Measurements from ENCODE around the gene MYO7B.
A peak's percentile ranks its signal among the peaks of the same experiment; 100 is the strongest.

The MYO7B gene

DNA sequence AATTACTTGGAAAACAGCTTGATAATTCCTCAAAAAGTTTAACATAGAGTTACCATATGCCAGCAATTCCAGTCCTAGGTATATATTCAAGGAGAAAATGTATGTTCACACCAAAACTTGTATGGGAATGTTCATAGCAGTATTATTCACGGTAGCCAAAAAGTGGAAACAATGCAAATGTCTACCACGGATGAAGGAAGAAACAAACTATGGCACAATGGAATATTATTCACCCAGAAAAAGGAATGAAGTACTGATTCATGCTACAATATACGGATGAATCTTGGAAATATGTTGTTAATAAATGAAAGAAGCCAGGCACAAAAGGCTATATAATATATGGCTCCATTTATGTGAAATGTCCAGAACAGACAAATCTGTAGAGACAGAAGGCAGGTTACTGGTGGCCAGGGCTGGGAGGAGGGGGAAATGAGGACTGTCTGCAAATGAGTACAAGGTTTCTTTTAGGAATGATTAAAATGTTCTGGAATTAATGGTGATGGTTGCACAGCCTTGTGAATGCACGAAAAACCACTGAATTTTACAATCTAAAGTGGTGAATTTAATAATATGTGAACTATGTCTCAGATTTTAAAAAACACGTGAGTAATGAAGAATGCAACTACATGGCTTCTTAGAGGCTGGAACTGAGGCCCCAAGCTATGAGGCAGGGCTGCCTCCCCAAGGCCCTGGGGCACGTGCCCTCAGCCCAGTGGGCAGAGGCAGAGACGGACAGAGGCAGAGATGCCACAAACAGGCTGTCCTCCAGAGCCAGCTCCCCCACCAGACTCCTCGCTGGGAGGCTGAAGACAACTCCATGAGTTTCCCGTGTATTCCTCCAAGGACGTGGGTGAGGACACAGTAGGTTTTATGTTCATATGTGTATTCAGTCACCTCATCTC, 134.8 kb downstream of the MYO7B start:
- no peak for DNase-seq

DNA sequence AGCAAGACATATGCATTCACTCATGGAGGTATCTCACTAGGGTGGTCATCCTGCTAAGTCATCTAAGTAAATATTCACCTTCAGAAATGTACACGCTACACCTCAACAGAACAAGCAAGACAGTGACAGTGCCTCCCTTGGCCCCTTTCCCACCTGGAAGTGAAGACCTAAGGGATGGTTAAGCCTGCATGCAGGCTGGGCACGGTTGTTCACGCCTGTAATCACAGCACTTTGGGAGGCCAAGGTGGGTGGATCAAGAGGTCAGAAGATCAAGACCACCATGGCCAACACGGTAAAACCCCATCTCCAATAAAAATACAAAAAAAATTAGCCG, 135.4 kb downstream of the MYO7B start:
- DNase-seq, result no peak

DNA sequence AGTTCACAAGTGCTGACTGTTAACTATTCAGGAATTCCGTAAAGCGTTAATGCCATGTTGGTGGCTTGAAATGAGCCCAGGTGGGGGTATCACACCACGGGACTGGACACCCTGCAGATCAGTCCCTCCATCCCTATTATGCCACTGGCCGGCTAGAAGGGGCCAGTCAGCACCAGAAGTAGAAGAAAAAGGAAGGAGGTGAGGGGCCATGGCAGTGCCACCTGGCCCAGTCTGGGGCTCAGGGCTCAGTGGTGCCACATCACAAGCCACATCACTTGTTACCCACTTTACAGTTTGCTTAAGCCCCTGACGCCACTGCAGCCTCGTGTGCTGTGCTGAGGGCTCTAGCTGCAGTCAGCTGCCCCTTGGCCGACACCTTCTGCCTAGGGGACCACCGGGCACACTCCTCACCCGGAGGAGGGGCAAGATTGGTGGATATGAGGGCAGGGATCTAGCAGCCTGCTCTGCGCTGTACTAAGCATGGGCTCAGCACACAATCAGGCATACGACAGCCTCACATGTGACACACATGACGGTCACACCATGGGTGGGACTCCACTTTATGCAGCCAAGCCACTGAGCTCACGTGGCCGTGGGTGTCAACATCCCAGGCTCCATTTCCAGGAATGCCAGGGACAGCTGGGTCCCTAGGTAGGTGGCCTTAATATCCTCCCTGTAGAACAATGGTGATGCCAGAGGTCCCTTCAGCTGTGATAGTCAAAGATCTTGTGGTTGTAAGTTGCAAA, 136.2 kb downstream of the MYO7B start:
- no peak for DNase-seq

DNA sequence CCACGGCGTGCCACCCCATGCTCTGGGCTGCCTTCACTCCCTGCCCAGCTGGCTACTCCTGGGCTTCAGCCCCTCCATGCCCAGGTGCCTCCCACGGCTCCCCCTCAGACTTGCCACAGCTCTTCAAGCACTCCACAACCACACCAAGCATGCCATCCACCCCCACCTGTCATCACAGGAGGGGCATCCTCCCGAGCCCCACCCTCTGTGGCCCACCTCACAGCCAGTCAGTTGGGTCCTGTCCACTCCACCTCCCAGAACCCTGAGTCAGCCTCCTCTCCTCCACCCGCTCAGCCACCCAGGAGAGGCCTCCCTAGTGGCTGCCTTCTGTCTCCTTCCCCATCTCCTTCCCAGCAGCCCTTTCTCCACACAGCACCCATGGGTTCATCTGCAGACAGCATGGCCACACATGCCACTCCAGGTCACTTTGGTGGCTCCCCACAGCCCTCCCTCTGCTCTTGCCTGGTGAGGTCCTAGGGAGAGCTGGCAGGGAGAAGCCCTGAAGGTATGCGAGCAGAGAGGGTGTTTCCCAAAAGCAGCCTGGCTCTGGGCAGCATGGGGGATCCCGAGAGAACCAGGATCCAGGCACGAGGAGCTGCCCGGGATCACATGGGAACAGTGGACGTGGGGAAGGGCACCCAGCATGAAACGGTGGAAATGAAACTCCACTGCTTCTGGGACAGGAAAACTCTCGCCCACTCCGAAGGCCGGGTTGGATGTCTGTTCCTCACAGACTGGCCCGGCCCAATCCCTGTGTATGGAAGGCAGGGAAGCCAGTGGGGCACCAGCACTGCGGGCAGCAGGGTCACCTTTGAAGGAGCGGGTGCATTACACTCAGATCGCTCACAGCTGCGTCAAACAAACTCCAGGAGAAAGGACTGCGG, 137.1 kb downstream of the MYO7B start:
- no peak for DNase-seq

DNA sequence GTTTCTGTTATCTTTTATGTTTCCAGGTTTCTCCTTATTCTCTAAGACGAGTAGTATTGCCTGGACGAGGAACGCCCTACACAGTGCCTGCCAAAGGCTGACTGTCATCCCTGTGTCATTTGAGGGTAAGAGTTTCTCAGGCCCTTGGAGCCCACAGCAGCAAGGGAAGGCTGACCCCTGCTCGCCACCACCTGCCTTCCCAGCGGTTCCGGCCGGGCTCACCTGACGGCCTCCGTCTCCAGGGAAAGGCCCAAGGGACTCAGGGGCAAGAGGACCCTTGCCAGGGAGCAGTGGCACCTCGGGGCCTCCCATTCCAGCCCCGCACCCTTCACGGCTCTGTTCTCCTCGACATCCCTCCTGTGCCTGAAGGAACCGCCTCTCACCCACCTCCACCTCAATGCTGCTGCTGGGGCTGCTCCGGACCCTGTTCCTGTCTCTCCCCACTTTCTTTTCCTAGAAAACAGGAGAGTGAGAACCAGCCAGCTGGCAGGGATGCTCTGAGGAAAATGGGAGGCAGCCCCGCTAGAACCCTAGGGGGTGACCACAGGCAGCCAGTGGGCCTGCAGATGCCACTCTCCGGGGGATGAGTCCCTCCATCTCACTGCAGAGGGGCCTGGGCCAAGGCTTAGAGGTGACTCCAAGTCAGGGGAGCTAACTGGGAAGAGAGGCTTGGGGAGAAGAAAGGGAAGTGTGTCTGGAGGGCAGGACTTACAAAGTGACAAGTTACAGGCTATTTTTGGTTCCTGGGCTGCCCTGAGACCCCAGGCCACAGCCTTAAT, 138.0 kb downstream of the MYO7B start:
- no peak for DNase-seq

DNA sequence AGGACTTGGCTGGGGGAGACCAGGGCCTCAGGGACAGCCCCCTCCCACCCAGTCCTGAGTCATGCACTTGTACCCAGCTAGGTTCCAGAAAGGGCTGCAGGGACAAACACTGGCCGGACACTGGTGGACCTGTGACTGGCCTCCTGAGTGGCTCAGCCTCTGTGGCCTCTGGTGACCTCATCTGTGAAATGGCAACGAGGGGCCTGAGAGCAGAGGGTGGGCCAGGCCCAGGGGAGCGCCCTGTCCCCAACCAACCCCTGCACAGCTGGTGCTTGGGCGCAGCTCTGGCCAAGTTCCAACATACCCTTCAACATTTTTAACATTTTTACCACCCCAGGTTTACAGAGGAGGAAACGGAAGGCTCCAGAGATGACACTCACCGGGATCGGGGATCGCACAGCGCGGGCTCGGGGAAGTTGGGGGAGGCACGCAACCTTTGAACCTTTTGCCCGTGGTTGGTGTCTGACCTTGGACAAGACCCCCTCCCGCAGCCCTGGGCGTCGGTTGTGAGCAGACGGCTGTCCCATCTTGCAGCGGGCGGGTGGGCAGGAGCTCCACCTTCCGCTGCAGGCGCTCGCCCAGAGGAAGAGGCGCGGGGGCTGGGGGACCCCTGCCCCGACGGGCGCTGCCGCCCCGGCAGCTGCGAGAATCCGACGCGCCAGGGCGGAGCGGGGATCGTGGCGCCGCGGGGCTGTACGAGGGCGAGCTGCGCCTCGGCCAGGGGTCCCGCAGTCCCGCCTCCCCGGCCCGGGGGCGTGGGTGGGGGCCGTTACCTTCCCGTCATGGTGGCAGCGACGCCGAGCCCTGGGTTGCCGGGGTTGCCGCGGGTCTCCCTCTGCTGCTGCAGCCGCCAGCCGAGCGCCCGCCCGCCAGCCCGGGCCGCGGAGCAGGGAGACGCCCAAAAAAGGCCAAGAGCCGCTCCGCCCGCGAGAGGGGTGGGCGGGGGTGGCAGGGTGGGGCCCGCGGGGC, 139.0 kb downstream of the MYO7B start:
- DNase-seq, result no peak

DNA sequence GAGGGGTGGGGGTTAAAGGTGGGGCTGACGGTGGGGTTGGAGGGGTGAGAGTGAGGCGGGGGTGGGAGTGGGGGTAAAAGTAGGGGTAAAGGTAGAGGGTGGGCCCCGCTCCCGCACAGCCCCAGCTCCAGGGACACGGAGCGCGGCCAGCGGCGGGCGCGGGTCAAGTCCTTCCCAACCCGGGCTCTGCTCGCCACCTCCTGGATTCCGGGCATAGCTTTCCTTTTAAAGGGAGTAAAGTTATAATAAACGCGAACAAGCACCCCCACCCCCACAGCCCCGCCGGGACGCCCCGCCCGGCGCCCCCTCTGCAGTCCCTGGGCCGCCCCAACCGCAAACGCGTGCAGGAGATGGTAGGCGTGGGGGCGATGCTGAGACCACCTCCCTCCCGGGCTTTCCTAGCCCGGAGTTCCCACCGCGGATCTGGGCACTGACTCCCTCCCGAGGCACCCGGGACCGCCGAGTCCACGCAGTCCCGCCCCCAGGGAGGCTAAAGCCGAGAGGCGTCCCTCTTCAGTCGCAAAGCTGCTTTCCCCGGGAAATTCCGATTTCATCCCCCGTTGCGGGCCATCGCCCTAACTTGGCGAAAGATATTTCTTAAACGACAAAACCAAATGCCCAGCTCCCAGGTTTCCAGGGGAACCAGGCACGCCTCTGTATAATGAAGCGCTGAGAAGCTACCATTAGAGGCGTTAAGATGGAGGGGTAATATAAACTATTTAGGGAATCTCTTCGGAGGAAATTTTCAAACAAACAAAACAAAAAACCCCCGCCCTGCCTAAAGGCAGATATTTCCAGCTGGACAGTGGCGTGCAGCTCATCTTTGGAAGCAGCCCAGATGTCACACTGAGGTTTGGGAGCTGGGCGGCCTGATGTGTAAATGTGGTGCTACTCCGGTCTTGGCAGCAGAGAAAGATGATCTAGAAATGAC, 140.1 kb downstream of the MYO7B start, which contains the start of gene LIMS2:
Gene LIMS2, minus strand, starts transcription at position 200 of the 931 bp plus-strand sequence. CDS start 506 bp downstream, outside the sequence.
- no peak for DNase-seq

DNA sequence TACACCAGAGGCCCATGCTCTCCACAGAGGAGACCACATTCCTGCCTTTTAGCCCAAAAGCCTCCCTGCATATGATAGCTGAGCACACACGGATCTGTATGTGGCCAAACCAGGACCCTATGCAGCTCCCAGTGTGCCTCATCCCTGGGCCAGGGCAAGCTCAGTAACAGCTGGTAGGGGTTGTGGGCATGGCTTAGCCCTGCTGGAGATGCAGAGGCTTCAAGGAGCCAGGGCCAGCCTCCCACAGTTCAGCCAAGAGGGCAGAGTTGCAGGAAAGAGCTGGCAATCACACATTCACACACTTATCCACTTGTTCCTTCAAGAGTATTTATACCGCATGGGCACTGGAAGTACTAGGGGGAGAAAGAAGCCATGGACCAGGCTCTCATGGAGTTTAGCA, 141.4 kb downstream of the MYO7B start:
- DNase-seq, result no peak

DNA sequence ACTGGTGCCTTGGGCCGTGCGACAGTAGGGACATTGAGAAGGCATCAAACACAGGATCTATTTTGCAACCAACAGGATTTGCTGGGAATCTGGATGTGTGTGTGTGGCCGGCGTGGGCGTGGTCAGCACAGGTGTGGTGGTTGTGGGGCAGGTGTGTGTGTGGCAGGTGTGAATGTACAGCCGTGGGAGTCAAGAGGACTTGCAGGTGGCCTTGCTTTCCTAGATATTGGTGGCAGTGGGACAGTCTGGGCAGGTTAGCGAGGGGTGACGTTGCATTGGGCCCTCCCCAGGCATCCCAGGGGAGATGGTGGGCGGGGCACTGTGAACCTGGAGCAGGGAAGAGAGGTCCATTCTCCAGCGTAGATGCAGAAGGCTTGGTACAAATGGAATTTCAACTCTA, 143.0 kb downstream of the MYO7B start:
- no peak for DNase-seq

DNA sequence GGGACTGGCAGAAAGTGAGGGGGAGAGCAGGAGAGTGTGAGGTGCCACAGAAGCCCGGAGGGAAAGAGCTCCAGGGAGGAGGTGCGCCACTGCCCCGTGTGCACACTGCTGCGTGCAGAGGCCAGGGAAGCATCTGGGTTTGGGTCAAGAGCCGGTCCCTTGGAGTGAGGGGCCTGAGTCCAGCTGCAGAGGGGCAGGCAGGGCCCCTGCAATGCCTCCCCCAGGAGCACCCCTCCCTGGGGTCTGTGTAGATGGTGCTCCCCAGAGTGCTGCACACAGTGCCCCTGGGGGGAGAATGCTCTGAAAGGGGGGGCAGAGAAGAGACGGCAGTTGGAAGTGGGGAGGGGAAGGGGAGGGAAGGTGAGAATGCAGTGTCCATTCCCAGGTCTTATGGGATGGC, 143.5 kb downstream of the MYO7B start:
- no peak for DNase-seq

DNA sequence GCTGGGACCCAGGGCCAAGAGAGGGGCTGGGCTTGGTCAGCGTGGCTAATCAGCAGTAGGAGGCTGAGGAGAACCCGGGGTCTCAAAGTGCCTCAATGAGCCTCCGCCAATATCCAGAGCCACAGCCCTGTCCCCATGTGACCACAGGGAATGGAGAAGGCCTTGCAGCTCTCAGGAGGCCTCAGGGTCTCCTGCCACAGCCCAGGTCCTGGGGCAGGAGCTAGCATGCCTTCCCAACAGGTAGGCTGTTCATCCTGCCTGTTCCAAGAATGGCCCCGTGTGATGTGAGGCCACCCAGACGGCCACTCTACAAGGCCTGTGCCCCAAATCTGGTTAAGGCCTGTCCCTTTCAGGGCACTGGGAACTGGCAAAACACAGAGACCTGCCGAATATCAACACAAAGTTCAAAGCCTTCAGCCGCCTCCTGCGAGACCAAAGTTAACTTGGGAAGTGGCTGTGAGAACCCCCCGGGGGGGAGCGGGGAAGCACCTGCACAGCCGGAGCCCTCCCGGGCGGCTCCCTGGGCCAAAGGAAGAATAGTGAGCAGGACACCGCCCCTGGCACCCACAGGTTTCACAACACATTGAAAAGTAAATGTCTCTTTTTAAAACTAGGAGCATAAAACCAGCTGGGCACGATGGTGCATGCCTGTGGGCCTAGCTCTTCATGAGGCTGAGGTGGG, 144.3 kb downstream of the MYO7B start:
- no peak for DNase-seq

DNA sequence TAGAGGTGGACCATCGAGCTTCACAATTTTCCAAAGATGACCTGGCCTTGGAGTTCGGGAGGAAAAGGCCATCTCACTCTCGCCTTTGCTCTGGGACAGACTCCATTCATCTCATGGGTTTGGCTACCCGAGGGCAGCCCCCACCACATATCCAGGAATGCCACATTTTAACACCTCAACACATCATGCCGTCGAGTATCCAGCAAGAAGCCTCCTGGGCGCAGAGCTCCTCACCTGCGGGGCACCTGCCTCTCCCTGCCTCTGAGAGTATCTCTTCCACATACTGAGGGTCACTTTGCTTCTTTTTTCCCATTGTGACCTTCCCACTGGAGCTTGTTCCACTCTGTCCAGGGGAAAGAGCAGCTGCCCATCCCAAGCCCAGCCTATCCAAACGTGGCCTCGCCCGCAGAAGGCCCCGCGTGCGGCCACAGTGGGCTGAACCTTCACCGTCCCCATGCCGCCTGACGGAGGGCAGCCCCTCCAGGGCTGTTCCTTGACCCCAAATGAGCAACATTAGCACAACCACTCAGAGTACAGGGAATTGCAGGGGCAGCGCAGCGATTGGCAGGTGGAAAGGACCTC, 145.3 kb downstream of the MYO7B start:
- no peak for DNase-seq

DNA sequence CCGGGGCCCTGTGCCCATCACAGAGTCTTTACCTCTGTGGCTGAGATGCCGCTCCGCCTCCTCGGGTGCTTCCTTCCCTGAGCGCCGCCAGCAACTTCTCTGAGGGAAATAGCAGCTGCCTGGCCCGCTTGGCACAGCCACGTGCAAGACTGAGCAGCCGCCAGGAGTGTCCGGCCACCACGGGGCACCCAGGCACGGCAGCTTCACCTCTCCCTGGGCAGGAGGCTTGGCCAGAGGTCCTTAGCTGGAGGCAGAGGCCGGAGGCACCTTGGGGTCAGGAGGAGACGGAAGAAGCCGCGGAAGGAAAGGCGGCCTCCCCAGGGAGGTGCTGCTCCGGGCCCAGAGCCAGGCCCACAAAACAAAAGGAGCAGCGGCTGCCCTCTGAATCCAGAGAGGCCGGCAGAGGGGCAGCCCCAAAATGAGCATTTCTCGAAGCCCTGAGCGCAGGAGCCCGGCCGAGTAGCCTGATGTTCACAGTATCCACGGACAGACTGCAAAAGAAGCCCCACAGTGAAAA, 145.9 kb downstream of the MYO7B start:
- peak in 1 of 2 donors; percentile 14 for DNase-seq

DNA sequence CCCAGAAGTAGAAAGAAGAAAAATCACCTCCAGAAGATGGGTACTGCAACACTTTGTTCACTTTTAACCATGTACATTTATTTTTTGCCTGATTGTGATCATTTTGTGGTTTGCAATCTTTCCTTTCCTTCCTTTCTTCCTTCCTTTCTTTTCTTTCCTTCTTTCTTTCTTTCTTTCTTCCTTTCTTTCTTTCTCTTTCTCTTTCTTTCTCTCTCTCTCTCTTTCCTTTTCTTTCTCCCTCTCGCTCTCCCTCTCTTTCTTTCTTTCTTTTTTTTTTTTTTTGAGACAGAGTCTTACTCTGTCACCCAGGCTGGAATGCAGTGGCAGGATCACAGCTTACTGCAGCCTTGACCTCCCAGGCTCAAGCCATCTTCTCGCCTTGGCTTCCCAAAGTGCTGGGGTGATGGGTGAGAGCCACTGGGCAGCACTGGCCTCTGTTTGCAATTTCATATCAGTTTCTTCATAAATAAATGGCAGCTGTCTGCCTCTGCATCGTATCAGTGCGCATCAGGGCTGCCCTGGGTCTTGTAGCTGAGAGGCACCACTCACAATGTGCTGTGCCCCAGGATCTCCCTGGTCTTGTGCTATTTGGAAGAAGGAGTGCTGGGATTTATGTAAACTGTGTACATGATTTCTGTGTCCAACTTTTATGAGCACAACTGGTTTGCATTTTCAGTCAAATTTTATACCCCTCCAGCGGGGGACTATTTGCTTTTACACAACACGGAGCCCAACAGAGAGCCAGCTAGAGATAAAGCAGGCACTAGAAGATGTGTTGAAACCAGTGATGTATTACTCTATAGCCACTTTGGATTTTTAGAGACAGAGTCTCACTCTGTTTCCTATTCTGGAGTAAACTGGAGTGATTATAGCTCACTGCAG, 146.7 kb downstream of the MYO7B start:
- no peak for DNase-seq

DNA sequence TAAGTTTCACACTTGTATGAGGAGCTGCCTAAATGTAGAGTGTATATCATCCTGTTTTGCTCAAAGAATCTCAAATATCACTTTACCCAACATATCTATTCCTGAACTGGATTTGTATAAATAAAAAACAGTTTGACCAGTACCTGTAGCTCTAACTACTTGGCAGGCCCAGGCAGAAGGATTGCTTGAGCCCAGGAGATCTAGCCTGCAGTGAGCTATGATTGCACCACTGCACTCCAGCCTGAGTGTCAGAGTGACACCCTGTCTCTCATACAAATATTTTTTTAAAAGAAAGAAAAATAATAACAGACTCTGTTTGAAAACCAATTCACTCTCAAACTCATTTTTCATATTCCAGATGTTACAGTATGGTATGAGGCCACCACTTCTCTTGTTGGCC, 147.6 kb downstream of the MYO7B start:
- no peak for DNase-seq

DNA sequence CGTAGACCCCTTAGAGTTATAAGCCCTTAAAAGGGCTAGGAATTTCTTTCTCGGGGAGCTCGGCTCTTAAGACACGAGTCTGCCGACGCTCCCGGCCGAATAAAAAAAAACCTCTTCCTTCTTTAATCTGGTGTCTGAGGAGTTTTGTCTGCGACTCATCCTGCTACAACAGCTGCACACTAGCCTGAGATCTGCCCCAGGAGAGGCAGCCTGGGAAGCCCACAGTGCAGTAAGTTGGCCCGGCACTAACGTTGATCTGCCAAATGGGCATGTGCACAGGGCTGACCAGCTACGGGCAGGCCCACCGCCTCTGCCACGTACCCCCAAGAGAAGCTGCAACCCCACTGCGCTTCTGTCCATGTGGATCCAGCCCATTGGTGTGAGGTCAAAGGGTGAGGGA, 148.3 kb downstream of the MYO7B start:
- DNase-seq, result no peak

DNA sequence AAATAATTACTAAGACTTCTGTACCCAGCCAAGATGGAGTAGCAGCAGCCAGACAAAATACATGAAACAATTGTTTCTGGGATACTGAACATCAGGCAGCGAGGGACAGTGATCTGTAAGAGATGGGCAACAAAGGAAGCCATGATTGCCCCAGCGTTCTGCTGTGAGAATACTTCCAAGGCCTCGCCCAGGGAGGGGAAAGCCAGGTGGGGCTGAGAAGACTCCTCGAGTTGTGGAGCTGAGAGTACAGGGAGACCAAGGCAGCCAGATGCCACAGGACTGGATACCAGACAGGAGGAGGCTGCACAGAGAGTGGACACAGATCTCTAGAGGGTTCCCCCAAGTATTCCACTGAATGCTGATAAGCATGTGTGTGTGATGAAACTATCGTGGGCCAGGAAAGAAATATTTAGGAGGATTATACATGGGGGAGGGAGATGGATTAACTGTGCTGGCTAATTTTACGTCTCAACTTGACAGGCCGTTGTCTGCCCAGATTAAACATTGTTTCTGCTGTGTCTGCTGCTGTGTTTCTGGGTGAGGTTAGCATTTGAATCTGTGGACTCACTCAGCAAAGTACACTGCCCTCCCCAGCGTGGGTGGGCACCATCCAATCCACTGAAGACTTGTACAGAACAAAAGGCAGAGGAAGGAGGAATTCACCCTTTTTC, 150.1 kb downstream of the MYO7B start:
- no peak for DNase-seq
